CD1c-positive myeloid dendritic cell (primary cell): Measurements from ENCODE around the gene ZNF277.
"Not testable (repeated sequence)": the region's sequence is repeated elsewhere in the genome, so short reads cannot be mapped to it uniquely, and the experiment has no call there.

ENCODE experiments used
- DNase-seq: peaks from one replicate; pipeline ENCODE4 v3.0.0-alpha.2; 2016; ENCODE audit errors: extremely low spot score

ZNF277 gene

DNA sequence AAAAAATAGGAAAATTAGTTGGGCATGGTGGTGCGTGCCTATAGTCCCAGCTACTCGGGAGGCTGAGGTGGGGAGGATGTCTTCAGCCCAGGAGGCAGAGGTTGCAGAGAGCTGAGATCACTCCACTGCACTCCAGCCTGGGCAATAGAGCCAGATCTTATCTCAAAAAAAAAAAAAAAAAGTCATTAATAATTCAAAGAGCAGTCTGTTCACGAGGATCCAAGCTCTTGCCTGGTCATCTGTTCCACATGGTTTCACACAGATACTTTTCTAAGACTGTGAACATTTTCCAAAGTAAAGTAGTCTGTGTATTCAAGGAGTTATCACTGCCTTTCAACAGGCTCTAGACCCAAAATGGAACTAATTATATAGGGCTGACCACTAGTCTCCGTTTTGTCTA lies 86.9 kb downstream of the ZNF277 start:
- no peak for DNase-seq

DNA sequence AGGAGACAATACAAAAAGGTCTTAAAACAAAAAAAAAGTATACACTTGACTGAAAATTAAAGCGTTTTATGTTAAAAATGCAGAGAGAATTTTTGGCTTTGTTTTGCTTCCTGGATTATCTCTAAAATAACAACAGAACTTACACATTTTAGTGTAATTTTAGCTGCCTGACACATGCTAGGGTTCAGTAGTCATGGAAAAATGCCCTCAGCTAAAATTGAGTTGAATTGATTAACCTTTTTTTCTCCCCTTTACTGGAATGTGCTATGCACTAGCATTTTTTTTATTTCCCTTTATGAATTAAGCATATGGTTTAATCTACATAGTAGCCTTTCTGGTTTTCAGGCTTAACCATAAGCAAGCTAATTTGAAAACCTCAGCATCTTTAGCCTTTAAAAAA lies 89.9 kb downstream of the ZNF277 start:
- no peak for DNase-seq

DNA sequence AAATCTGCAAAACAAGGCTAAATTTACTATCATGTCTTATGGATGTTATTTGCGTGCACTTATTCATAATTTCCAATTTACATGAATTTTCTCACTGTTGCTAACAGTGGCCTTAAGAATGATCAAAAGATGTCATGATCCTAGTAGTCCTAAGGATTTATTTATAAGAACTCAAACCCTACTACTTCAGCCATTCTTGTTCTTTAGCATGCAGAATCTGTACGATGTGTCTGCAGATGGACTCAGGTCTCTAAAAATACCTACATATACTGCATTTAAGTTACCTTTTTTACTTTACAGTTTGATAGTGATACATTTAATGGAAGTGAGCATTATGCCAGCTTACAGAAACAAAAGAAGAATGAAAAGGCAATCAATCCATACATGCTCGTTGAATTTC lies 91.2 kb downstream of the ZNF277 start:
- no peak for DNase-seq

DNA sequence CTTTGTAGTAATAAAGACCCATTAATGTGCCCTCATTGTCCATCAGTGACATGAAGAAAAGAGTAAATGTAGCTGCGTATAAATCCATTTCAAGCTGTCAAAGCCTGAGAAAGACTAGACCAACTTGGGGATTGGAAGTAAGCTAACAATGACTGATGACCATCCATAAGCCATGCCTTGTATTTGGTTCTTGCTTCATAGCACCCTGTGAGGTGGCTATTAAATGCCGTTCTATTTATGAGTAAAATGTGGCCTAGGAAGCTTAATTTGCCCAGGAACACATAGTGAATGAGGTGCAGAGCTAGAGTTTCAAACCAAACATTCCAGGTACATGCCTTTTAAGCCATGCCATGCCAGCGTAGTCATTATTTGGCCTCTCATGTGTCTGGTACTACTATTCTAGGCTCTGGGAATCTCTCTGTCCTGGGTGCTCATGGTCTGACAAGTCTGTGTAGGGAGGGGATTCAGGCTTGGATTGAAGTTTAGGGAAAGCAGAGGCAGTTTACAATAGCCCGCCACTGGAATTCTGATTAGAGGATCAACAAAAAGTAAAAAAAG lies 92.1 kb downstream of the ZNF277 start:
- no peak for DNase-seq

DNA sequence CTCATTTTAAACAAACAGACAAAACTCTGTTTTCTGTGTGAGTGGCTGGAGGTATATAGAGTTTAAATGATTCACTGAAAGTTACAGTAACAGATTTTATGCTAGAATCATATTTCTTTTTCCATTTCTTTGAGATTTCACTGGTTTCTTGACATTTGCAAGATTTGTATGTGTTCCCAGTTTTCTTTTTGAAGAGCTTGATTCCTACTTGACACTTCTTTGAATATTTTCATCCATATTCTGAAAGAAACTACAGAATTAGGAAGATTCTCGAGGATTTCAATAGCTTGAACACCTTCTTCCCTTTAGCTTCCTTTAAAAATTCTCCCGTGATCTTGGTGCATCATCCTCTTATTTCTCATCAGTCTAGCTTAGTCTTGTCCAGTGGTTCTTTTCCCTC lies 93.6 kb downstream of the ZNF277 start:
- no peak for DNase-seq

DNA sequence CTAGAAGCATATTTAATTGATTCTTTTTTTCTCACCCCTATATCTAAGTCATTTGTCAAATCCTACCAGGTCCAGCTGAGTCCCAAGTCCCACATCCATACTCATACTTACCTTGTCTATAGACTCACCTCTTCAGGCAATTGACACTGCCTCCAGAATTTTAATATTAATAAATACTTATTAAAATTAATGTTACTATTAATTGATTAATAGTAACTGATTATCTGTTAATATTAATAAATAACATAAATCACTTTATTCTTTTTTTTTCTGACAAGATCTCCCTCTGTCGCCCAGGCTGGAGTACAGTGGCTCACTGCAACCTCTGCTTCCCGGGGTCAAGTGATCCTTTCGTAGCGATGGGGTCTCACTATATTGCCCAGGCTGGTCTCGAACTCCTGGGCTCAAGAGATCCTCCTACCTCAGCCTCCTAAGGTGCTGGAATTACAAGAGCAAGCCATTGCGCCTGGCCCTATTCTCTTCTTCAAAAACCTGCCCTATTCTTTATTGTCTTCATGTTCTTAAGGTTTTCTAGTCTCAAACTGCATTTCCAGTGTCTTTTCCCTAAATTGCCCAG lies 94.4 kb downstream of the ZNF277 start:
- no peak for DNase-seq

DNA sequence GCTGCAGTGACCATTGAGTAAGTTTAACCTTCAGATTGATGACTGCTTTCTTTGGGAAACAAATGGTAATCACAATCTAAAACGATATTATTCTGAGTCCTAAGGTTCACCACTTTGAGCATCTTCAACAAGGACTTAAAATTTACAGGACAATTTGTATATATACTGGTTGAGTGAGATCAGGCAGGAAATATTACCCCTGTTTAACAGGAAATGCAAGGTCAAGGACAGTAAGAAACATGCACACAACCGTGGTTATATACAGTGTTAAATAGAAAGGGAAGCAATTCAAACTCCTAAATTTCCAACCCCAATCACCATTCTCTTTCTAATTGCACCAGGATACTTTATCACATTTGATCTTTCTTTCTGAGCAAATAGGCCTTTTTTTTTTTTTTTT lies 96.1 kb downstream of the ZNF277 start:
- no peak for DNase-seq

DNA sequence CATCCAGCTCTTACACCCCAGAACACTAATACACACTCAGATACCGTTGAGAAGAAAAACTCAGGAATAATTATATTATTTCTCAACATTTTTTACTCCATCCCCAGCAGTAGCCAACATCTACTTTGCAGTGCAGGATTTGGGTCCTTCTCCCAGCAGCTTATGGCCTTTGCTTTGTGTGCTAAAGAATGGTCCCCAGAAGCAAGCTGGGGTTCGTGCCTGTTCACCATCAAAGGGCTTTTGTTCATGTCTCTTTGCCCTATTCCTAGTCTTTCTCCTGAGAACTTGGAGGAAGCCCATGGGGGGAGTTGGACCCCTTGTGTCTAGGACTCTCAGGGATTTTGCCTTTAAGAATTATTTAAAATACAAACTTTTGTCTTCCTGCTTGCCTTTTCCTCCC lies 100.4 kb downstream of the ZNF277 start:
- DNase-seq: no peak

DNA sequence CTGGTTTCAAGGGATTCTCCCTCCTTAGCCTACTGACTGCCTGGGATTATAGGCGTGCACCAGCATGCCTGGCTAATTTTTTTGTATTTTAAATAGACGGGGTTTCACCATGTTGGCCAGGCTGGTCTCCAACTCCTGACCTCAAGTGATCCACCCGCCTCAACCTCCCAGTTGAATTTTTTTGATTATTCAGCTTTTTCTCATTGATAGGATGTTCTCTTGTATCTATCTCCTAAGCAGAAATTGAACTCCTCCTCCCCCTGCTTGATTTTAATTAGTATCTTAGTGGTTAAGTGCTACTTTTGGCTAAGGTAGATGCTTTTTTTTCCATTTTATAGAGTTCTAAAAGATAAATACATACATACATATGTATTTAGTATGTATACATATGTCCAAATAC lies 101.0 kb downstream of the ZNF277 start:
- no peak for DNase-seq

DNA sequence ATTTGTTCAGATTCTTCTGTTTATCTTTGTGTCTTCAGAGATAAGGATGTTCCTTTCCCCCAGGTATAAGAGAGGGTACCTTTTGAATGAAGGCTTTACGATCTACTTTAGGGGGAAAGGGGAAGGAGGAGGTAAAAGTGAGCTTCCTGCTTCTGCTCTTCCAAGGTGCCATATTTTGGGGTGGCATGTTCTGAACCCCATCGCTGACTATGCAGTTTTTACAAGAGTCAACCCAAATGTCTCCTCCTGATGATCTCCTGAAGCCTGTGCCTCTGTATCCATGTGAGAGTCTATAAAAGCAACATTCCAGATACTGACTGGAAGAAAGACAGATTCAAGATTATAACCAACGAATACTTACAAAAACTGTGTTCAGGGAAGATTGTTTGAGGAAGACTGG lies 102.5 kb downstream of the ZNF277 start:
- no peak for DNase-seq

DNA sequence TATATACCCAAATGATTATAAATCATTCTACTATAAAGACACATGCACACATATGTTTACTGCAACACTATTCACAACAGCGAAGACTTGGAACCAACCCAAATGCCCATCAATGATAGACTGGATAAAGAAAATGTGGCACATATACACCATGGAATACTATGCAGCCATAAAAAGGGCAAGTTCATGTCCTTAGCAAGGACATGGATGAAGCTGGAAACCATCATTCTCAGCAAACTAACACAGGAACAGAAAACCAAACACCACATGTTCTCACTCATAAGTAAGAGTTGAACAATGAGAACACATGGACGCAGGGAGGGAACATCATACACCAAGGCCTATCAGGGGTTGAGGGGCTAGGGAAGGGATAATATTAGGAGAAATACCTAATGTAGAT lies 110.3 kb downstream of the ZNF277 start:
- not testable (repeated sequence) for DNase-seq

DNA sequence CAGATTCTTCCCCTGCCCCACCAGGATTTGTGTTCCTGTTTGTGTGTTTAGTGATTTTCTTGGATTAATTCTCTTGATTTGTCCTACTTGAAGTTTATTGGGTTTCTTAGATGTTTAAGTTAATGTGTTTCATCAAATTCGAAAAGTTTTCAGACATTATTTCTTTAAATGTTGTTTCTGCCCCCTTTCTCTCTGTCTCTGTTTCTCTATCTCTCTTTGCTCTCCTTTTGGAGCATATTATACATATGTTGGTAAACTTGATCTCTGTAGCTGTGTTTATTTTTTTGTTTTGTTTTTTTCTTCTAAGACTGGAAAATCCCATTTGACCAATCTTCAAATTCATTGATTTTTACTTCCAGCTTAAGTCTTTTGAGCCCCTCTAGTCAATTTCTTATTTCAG lies 115.6 kb downstream of the ZNF277 start:
- no peak for DNase-seq

DNA sequence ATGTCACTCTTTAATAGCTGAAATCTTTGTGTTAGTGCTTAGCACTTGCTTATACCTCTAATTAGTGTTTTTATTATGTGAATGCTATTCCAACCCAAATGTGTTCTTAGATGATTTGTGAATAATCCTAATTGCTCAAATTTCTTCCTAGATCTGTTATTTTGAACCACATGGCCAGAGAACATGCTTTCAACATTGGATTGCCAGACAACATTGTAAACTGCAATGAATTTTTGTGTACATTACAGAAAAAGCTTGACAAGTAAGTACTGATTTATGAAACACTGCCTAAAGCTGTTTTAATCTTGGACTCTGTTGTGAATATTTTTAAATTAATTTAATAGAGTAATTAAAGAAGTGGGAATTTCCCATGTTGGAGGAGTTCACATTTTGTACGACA lies 121.1 kb downstream of the ZNF277 start:
- DNase-seq: no peak

DNA sequence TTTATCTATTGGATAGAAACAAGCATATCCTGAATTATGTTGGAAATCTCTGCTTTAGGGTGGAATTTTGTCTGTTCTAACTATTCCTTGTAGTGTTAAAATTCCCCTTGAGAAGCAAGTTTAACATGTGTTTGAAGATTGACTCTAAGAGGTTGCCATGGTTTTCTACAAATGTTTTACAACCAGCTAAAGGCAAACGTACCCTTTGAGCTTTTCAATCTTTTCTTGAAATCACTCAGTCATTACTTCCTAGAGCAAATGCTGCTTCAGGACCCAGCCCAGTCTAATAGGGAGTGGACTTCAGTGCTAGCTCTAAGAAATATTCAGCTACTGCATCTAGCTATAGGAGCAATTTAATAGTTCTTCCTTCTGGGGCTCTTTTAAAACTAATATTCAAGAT lies 125.0 kb downstream of the ZNF277 start:
- no peak for DNase-seq

DNA sequence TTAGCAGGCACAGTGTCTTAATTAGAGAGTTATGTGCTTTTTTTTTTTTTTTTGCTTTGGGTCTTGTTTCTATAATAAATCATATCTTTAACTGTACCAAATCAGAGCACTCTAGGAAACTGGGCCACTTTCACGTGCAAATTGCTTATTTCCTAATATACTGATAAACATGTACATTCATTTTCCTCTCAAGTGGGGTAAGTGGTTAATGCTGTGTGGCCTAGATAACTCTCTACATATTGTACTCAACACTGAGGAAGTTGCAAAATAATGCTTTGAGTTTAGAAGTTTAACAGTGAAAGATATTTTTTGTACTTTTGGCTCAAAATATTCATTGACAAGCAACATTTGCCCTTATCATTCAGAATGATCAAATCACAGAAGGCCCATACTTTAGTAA lies 127.9 kb downstream of the ZNF277 start:
- DNase-seq: no peak

DNA sequence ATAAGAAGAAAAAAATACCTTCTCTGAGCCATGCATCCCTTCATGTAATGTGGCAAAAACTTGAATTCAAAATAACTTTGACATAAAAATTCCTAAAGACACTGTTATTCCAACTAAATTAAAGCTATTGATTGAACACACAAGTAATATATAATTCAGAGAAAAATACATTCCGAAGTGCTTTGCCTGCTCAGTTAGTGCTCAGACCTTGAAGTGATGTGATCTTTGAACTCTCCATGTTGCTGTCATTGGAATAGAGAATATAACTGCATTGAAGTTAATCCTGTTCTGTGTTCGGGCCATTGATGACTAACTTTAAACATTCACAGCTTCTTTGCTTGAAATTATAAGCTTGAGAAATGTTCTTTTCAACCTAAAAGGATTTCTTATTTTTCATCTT lies 129.8 kb downstream of the ZNF277 start:
- no peak for DNase-seq

DNA sequence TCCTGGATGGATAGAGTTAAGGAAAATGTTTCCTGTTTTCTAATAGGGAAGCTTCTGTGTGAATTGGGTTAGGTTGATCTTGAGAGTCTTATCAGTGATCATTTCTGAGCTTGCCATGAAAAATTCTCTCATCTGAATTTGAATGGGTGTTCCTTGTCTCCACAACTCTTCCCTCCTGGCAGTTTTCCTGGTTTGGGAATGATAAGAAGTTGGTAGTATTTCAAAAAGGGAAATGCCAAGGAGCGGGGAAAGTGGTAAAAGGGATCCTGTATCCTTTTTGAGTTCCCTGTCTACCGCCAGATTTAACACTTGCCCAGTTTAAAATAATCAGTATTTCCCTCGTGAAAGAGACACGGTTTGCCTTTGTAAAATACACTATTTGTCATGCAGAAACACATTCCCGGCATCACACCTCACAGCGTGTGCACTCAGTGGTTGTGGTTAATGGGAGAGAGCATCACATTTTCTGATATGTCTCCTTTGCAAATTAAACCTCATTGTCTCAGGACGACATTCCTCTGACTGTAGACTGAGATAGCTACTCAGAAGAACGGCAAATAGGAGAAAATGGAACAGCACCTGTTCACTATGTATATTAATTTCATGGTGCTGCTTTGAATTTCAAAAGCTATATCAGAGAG lies 130.6 kb downstream of the ZNF277 start:
- no peak for DNase-seq

DNA sequence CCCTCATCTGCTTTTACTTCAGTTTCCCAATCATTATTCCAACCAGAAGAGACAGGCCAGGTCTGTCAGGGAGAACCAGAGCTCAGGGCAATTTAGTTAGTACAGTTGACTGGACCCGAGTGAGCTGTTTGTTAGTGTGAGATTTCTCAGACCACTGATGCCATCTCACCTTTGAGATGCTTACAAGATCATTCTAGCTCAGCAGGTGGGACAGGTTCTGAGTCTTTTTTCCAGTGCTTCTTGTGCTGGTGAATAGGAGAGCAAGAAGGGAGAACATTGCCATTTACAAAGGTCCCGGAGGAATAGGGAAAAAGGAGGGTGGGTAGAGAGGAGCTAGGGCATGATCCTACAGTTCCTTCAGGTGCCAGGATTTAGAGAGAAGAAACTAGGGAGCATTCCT lies 131.4 kb downstream of the ZNF277 start:
- DNase-seq: no peak

DNA sequence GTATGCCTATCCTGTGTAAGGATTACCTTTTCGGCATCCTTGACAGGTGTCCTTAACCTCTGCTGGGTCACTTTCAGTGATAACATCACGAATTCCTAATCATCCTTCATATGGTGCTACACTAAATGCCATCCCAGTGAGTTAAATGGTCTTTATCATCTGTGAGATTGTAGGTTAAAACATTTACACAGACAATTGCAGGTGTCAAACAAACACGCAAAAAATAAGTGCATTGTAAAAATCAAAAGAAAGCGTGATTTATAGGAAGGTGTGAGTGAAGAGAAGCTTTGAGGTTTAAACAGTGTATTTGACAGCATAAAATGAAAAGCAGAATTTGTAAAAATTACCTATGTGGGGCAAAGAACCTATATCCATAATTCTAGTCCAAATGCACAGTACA lies 132.3 kb downstream of the ZNF277 start:
- DNase-seq: no peak

DNA sequence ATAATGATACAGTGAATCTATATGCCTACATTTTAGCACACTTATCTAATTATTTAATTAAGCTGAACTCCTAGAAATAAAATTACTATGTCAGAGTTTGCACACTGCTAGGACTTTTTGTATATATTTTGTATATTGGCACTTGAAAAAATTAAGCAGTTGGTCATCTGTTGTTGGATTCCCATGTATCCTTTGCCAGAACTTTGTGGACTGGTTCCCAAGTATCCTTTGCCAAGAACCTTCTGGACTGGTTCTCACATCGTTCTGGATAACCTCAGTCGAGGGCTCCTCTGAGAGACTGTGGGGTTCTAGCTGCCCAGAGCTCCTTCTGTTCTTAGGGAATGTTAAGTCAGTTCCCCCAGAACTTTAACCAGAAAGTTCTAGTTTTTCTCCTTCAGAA lies 135.0 kb downstream of the ZNF277 start:
- no peak for DNase-seq

DNA sequence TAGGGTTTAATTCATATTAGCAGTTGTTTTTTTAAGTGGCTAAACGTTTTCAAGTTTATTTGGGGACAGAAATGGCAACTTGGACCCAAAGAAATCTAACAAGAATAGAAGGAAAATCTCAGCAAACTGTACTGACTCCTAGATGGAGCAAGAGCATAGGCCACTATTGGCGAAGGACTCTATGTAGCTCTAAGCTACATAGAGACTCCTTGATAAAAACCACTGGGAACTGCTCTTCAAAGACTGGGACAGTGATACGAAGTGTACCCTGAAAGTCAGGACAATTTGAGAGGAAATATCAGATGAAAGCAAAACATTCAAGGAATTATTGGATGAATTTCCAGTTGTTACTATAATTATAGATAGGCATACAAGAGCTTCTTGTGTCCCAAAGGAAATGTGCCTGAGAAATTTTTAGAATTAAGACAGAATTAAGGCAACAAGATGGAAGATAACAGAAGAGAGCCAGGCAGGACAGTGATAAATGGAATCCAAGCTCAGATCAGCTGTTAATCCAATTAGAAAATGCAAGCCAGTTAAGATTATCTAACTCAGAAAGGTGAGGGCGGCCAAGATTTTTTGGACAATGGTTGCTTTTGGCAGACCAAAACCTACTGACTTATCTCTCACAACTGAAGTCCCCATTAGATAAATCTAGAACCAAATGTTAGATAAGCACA lies 140.0 kb downstream of the ZNF277 start:
- DNase-seq: no peak

DNA sequence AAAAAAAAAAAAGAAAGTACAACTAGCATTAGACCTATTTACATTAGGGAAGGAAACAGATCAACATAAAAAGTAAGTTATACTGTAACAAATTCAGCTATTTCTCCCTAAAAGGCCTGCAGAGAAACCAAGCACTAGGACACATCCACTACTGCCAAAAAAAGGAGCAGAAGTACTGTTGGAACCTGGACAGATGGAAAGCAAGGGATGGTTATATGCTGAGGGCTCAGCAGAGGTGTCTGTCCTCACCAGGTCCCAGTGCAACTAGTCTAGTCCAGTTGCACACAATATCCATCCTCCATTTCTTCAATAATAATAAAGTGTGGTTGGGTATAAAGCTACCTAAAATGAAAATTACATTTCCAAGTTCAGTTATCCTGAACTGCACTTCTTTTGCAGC lies 140.6 kb downstream of the ZNF277 start:
- no peak for DNase-seq

DNA sequence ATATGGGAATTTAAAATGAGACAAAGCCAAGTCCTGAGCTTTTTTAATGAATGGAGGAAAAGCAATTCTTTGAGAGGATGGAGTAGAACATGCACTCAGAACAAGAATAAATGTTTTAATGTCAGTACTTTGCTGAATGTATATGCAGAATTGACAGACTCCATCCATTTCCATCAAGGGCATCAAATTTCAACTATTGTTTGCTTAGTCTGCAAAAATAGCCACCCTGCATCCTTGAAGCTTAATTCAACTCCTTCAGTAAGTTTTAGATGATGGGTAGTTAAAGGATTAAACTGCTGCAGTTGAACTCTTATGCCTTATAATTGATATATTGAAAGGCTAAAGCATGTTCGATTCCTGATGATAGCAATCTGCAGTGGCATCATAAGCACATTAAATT lies 144.1 kb downstream of the ZNF277 start:
- no peak for DNase-seq
